Endothelial cell (in vitro differentiated cells): ENCODE measurements around the gene PLEKHS1. TPM values are rescaled to one million over a fixed set of nuclear protein-coding genes. Genes with fewer than 3 reads are reported as not detected.

Experiments
- DNase-seq: peaks from one replicate; pipeline ENCODE4 v3.0.0; 2021; ENCODE audit warnings: low spot score
- H3K27ac Mint-ChIP-seq: one replicate; pipeline ENCODE4 v1.8.0; 2021; ENCODE audit warnings: mixed read lengths, inconsistent platforms; ENCODE audit not compliant: unreplicated experiment
- H3K27me3 Mint-ChIP-seq: one replicate; pipeline ENCODE4 v1.8.0; 2021; ENCODE audit warnings: mild to moderate bottlenecking, moderate library complexity, mixed read lengths, inconsistent platforms; ENCODE audit not compliant: unreplicated experiment
- H3K36me3 Mint-ChIP-seq: one replicate; pipeline ENCODE4 v1.8.0; 2021; ENCODE audit warnings: mild to moderate bottlenecking, low read depth, mixed read lengths, inconsistent platforms; ENCODE audit not compliant: unreplicated experiment
- H3K4me1 Mint-ChIP-seq: one replicate; pipeline ENCODE4 v1.8.0; 2021; ENCODE audit warnings: mild to moderate bottlenecking, mixed read lengths, inconsistent platforms; ENCODE audit not compliant: unreplicated experiment
- H3K4me3 Mint-ChIP-seq: one replicate; pipeline ENCODE4 v1.8.0; 2021; ENCODE audit warnings: mild to moderate bottlenecking, mixed read lengths, inconsistent platforms; ENCODE audit not compliant: unreplicated experiment
- H3K9me3 Mint-ChIP-seq: one replicate; pipeline ENCODE4 v1.8.0; 2021; ENCODE audit warnings: mixed read lengths, inconsistent platforms; ENCODE audit not compliant: unreplicated experiment
- CTCF ChIP-seq: fragments of 200-600 bp; sonication (generic); IDR thresholded peaks from one replicate; pipeline ENCODE4 v1.5.0; 2021; ENCODE audit warnings: antibody characterized with exemption; ENCODE audit not compliant: unreplicated experiment
- total RNA-seq: library from RNA; stranded (reverse); fragmentation: NEBNext Ultra II Directional; extraction: Animal tissue kit (Norgen Biotek cat#: 25700); gene quantifications from one replicate; pipeline ENCODE4 v1.2.1, GENCODE V29; 2021; ENCODE audit not compliant: unreplicated experiment

PLEKHS1 gene
- total RNA-seq, 1 donor from 2014 or later: not detected

GRCh38 chr10:113782367-113782766 is 30.9 kb downstream of the PLEKHS1 start:
- Mint-ChIP-seq H3K27me3 (no peaks in the 10 kb centered on the region), H3K4me3 (no peak overlapping the region), H3K9me3 (no peaks in the 10 kb centered on the region), H3K27ac (no peak overlapping the region), H3K36me3 (no peaks in the 10 kb centered on the region), H3K4me1 (peaks cover 4% of the 10 kb centered on the region)
- TF ChIP-seq CTCF: no peak
- DNase-seq: no peak

GRCh38 chr10:113782986-113783704 is 31.7 kb downstream of the PLEKHS1 start:
- no peaks in the 10 kb centered on the region for H3K36me3 Mint-ChIP-seq
- H3K27me3 Mint-ChIP-seq: no peaks in the 10 kb centered on the region
- peaks cover 4% of the 10 kb centered on the region for H3K4me1 Mint-ChIP-seq
- H3K27ac Mint-ChIP-seq: no peak overlapping the region
- TF ChIP-seq CTCF: no peak
- DNase-seq: no peak
- H3K9me3 Mint-ChIP-seq: no peaks in the 10 kb centered on the region
- no peak overlapping the region for H3K4me3 Mint-ChIP-seq

DNA sequence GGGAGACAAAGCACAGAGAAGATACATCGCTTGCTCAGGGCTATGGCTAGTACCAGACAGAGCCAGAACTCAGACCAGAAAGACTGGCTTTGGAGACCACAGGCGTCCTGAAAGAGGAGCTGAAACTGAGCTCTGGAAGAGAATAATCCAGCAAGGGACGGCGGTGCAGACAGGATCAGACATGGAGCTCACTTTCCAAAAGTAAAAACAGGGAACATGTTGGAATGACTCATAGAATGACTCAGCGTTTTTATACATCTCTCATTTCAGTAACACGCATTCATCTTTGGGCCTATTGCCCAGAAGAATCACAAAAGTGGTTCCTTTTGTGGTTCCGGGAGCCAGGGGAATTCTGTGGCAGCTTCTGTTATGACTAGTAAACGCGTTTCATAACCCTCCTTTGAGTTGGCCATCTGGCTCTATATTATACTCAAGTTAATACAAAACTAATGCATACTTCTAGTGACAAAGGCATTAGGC is 37.2 kb downstream of the PLEKHS1 start:
- no peaks in the 10 kb centered on the region for H3K27me3 Mint-ChIP-seq
- no peaks in the 10 kb centered on the region for H3K9me3 Mint-ChIP-seq
- H3K36me3 Mint-ChIP-seq: no peaks in the 10 kb centered on the region
- DNase-seq: no peak
- TF ChIP-seq CTCF: no peak
- H3K27ac Mint-ChIP-seq: no peak overlapping the region
- no peak overlapping the region for H3K4me3 Mint-ChIP-seq
- H3K4me1 Mint-ChIP-seq: no peaks in the 10 kb centered on the region

DNA sequence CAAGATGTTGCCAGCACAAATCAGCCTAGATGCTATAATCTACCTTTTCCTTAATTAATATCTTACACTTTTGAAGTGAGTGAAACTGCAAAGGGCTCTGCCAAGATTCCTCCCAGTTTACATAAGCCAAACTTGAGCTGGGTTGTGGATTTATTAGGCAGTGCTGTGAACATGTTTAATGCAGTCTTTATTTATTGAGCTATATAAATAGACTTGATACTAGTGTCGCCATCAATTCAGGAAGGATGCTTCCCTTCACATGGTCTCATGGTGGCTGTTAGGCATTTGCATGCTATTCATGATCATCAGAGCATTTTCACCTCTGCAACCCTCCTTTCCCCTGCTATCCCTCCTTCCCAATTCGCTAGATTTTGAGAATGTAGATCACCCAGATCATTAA is 40.2 kb downstream of the PLEKHS1 start:
- no peaks in the 10 kb centered on the region for H3K4me1 Mint-ChIP-seq
- no peaks in the 10 kb centered on the region for H3K27me3 Mint-ChIP-seq
- DNase-seq: no peak
- H3K9me3 Mint-ChIP-seq: no peaks in the 10 kb centered on the region
- no peak overlapping the region for H3K27ac Mint-ChIP-seq
- no peaks in the 10 kb centered on the region for H3K36me3 Mint-ChIP-seq
- no peak overlapping the region for H3K4me3 Mint-ChIP-seq
- no peak for TF ChIP-seq CTCF

DNA sequence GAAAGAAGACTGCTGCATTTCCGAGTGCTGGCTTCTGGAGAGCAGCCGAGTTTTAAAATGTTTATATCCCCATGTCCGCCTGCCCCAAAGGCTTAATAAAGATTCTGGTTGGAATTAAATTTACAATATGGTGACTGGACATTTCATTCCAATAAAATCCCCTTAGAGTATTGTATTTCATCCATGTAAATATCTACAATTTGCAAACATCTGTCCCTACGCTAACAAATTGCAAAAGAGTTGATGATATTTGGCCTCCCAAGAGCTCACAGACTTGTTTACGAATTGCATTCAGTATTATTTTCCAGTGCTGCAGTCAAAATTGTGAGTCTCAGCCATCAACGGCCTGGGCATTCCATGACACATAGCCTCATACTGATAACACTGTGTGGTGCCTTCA is 50.1 kb downstream of the PLEKHS1 start:
- H3K9me3 Mint-ChIP-seq: no peaks in the 10 kb centered on the region
- TF ChIP-seq CTCF: no peak
- H3K27me3 Mint-ChIP-seq: no peaks in the 10 kb centered on the region
- H3K27ac Mint-ChIP-seq: no peak overlapping the region
- no peak for DNase-seq
- H3K36me3 Mint-ChIP-seq: no peaks in the 10 kb centered on the region
- H3K4me3 Mint-ChIP-seq: no peak overlapping the region
- H3K4me1 Mint-ChIP-seq: peaks cover 7% of the 10 kb centered on the region
